ENCODE data around the gene MED16.

MED16 gene, protein sequence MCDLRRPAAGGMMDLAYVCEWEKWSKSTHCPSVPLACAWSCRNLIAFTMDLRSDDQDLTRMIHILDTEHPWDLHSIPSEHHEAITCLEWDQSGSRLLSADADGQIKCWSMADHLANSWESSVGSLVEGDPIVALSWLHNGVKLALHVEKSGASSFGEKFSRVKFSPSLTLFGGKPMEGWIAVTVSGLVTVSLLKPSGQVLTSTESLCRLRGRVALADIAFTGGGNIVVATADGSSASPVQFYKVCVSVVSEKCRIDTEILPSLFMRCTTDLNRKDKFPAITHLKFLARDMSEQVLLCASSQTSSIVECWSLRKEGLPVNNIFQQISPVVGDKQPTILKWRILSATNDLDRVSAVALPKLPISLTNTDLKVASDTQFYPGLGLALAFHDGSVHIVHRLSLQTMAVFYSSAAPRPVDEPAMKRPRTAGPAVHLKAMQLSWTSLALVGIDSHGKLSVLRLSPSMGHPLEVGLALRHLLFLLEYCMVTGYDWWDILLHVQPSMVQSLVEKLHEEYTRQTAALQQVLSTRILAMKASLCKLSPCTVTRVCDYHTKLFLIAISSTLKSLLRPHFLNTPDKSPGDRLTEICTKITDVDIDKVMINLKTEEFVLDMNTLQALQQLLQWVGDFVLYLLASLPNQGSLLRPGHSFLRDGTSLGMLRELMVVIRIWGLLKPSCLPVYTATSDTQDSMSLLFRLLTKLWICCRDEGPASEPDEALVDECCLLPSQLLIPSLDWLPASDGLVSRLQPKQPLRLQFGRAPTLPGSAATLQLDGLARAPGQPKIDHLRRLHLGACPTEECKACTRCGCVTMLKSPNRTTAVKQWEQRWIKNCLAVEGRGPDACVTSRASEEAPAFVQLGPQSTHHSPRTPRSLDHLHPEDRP

DNA sequence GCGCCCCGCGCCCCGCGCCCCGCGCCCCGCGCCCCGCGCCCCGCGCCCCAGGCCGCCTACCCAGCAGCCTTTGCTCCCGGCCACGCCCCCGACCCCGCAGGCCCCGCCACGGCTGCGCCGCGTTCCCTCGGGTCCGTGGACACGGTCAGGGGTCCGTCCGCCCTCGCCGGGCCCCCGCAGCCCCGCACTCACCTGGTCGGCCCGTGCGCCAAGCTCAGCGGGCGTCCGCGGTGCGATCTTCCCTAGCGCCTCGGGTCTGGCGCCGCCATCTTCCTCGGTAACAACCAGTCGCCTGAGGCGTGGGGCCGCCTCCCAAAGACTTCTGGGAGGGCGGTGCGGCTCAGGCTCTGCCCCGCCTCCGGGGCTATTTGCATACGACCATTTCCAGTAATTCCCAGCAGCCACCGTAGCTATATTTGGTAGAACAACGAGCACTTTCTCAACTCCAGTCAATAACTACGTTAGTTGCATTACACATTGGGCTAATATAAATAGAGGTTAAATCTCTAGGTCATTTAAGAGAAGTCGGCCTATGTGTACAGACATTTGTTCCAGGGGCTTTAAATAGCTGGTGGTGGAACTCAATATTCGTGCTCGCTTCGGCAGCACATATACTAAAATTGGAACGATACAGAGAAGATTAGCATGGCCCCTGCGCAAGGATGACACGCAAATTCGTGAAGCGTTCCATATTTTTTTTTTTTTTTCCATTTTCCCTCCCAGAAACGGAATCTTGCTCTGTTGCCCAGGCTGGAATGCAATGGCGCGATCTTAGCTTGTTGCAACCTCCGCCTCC lies at the start of gene MED16, which contains the start of gene RNU6-9:
TSS of gene MED16 (minus strand) at position 294 of the 796 bp plus-strand sequence. CDS start 2,056 bp downstream, outside the sequence.
TSS of gene RNU6-9 (plus strand) at position 591 of the 796 bp plus-strand sequence.
- DNase-seq = peak; percentile 73 to 86

DNA sequence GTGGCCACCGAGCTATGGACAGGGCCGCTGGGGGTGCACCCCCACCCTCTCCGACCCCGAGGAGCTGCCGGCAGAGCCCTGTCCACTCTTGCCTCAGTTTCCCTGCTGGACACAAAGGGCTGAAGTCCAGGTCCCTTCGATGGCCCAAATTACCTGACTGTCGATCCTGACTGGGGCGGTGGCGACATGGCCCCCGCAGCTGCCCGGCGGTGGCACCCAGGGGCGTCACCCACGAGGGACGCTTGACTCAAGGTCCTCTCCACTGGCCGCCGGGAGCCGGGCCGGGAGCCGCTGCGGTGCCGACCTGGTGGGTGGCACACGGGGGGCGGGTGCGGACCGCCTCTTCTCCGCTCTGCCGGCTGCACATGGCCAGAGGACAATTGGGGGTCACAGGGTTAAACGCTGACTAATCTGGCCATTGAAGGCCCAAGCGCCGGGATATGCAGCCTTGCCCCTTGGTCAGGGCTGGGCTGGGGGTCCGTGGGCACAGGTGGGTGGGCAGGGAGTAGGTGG lies 49.2 kb upstream of the MED16 start:
- no peak for DNase-seq

DNA sequence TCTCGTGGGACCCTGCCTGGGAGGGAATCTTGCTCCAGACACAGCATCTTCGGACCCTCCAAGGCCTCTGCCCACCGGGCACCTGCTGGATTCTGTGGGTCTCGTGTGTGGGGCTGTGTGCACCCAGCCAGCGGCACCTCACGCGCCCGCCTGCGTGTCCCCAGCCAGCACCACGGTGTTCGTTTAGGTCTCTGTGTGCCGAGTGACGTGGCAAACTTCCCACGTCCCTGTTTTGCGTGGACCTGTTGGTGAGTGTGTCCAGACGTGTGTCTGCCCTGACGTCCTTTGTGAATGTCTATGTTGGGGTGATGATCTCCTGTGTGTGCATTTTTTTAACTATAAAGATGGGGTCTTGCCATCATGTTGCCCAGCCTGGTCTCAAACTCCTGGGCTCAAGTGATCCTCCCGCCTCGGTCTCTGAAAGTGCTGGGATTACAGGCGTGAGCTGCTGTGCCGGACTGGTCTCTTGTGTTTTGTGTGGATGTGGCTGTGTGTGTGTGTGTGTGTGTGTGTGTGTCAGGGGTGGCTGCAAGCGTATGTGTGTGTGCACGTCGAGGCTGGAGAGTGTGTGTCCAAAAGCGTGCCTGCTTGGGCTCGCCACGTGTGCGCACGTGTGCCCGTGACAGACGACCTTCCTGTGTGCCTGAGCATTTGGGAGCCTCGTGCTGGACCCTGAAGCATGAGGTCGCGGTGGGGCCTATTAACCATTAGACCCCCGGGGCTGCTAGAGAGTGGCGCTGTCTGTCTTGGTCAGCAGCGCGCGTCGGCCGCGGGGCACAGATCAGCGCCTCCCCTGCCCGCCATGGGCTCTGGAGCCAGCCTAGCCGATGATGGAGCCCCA lies 48.5 kb upstream of the MED16 start:
- no peak for DNase-seq

DNA sequence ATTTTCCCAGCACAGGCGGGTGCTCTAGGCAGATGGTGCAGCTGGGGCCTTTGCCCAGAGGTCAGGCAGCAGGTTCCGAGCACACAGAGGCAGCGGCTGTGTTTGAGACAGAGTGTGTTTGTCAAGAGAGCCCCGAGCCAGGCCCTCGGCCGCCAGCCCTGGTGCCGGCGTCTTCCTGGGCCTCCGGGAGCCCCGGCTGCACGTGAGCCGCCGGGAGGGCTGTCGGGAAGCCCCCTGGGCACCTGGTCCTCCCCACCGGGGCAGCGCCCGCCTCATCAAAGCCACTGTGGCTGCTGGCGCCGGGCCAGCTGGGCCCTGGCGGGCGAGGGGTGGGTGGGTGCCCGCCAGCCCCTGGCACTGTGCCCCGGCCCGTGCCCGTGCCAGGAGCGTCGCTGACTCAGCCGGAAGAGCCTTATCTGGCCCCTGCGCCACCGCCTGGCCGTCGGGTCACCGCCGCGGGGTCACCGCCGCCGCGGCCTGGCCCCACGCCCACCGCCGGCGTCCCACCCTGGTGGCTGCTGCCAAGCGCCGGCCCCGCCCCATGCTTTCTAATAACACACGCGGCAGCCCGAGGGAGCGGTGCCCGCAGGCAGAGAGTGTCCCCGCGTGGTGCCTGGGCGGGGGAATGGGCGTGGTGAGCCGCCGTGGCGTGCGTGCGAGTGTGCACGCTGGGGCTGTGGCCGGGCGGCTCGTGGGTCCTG lies 47.8 kb upstream of the MED16 start:
- no peak for DNase-seq

DNA sequence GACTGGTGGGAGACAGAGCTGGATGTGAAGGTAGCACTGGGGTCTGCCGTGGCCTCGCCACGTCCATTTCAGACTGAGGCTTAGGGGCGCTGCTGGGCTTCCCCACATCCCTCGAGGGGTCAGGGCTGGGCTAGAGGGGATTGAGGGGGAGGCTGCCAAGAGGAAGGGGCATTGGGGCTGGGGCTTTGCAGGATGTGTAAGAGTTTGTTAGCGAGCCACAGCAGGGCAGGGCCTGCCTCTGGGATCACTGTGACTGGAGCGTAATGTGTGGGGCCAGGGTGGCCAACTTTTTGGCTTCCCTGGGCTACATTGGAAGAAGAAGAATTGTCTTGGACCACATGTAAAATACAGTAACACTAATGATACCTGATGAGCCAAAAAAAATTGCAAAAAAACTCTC lies 46.9 kb upstream of the MED16 start:
- DNase-seq = no peak

DNA sequence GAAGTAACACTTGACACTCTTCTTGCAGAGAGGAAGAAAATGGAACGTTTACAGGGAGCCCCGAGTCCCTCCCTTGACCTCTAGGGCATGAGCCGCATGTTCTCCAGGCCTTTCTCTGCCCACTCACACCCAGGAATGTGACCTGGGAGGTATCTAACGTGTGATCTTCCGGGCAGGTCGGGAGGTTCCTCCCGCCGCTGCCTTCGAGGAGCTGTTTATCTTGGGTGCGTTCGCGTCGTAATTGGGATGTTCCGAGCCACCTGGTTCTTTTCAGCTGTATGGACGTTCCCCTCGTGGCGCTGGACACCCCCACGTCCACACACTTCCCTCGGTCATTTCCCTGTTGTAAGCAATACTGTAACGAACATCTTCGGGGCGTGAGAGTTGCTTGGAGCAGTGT lies 46.5 kb upstream of the MED16 start:
- DNase-seq = no peak

DNA sequence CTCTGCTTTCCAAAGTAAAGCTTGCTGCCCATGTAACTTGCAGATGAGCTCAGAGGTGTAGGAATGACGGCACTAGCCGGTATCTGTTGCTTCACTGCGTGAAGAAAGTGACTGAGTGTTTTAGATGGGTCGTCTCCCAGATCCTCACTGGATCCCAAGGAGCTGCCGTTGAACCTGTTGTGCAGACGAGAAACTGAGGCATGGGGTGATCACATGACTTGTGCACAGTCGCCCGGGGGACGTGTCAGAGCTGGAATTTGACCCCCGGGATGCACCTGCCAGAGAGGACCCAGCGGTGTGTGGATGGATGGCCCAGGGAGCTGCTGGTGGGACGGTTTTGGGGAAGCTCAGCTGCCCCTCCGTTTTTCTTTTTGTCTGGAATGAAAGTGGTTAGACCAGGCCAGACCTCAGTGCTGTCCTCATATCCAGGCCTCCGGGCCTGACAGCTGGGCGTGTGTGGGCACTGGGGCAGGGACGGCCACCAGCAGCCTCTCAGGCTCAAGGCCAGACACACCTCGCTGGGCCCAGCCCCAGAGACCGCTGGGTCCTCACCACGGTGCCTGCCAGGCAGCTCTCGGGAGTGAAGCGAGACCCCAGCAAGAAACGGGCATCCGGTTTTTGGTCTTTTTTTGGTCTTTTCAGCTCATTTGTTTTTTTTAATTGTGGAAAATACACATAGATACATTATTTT lies 45.4 kb upstream of the MED16 start:
- no peak for DNase-seq

DNA sequence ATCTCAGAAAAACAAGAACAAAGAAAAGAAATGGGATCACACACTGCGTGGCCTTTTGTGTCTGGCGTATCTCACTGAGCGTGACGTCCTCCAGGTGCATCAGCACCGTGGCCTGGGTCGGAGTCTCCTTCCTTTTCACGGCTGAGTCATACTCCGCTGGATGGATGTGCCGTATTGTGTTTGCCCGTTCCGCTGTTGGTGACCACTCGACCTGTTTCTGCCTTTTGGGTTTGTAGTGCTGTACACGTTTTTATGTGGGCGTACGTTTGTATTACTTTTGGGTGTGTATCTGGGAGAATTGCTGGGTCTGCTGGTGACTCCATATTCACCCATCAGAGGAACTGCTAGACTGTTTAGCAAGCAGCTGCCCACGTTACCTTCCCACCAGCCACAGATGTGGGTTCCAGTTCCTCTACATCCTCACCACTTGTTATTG lies 44.3 kb upstream of the MED16 start:
- DNase-seq = no peak

DNA sequence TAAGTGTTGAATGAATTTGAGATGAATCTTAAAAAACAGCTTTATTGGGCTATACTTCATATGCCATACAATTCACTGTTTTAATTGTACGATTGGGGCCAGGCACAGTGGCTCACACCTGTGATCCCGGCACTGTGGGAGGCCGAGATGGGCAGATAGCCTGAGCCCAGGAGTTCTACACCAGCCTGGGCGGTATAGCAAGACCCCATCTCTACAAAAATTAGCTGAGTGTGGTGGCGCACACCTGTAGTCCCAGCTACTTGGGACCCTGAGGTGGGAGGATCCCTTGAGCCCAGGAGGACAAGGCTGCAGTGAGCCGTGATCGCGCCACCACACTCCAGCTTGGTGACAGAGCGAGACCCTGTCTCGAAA lies 43.2 kb upstream of the MED16 start:
- no peak for DNase-seq

DNA sequence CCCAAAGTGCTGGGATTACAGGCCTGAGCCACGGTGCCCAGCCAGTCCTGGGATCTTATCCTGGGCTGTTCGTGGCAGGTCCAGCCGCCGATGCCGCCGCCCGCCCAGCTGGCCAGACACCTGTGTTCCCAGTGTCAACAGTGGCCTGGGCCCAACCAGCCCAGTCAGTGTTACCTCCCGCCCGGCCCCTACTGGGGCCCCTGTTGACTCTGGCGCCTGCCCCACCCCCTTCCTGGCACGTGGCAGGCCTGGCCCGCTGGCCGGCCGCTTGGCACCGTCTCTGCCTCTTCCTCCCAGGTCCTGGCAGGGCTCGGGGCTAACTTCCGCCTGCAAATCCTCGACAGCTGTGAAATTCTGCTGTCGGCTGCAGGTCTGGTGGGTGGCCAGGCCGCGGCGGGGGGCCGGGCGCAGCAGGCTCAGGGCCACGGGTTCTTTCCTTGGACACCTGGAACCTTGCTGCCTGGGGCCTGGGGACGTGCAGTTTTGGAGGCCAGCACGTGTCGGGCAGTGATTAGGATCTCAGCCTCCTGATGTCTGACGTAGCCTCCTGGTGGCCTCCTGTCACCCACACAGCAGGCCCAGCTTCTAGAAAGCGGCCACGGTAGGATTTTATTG lies 42.0 kb upstream of the MED16 start:
- no peak for DNase-seq

DNA sequence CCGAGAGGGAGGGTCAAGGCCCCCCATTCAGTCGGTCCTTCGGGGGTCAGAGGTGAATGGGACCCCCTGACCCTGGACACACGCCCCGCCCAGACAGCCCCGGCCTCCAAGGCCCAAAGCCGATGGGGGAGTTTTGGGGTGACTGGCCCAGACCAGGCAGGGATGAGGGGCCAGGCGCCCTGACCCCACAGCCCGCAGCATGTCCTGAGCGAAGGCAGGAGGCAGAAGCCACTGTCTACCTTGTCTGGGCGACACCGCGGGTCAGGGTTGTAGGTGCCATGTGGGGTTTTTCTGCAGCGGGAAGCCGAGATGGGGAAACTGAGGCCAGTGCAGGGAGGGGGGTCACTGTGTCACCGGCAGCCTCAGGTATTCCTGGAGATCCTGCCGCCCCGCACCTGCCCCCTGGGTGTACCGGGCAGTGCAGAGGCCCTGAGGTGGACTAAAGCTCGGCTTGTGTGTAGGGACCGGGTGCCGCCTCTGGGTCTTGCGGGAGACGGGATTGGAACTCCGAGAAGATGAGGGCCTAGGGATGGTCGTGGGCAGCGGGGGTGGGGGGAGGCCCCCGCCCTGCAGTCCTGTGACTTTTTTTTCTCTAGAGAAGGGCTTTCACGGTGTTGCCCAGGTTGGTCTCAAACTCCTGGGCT lies 41.3 kb upstream of the MED16 start:
- DNase-seq = no peak

DNA sequence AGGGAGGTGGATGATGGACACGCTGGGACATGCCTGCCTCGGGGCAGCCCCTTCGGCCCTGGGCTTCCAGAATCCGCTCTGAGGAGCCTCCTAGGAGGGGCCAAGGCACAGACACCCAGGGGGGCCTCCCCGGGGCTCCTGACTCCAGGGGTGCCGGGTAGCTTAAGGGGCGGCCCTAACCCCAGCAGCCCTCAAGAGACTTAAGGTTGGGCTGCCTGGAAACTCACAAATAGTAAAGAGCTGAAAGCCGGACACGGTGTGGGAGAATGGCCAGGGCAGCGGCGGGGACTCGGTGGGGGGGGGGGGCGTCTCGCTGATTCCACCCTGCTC lies 40.5 kb upstream of the MED16 start:
- no peak for DNase-seq

DNA sequence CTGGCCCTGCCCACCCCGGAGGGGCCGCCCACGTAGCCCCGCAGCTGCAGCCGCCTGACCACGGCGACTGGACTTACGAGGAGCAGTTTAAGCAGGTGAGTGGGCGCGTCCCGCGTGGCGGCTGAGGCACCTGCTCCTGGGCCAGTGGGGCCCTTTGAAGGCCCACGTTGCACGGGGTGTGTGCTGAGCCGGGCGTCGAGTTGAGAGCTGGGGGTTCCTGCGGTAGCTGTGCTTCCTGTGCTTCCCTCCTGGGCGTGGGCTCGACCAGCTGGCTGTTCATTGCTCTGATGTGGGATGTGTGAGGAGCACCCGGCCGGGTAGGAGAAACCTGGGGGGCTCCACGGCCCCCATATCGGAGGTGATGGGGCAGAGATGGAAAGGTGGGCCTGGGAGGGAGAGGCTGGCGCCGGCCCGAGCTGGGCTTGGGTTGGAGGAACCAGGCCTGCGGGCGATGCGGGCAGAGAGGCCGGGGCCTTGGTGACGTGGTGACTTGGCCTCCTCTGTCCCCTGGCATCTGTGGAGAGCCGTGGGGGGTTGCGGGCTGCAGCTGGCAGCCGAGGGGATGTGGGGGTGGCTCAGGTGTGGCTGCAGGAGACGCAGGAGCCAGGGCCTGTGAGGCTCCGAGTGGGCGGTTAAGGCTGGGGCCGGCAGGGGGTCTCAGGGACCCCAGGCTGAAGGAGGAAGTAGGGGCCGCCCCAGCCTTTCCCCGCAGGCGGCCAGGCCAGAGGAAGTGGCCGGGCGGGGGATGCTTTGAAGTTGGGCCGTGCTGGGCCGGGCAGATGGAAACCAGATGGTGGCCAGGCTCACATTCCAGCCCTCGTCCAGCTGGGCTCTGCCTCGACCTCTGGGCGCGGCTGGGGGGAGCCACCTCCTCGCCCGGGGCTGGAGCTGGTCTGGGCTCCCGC lies 39.9 kb upstream of the MED16 start:
- no peak for DNase-seq

DNA sequence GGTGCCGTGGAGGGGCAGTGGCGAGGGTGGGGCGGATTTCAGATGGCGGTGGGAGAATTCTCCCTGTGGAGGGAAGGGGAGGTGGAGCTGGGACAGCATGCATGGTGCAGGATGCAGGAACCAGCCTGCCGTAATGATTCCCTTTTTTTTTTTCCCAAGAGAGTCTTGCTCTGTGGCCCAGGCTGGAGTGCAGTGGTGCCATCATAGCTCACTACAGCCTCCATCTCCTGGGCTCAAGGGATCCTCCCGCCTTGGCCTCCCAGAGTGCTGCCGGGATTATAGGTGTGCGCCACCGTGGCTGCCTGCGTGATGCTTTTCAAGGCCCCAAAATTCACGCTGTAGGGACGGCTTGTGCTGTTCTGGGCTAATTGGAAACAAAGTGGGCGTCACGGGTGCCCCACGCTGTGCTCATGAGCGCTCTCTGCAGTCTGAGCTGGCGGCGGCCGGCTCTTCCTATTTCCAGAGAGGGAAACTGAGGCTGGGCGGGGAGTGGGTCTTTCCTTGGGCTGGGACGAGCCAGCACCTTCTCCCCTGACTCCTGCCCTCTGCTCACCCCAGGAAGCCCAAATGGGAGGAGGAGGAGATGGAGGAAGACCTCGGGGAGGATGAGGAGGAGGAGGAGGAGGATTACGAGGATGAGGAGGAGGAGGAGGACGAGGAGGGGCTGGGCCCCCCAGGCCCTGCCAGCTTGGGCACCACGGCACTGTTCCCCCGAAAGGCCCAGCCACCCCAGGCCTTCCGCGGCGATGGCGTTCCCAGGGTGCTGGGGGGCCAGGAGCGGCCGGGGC lies 39.1 kb upstream of the MED16 start:
- no peak for DNase-seq

DNA sequence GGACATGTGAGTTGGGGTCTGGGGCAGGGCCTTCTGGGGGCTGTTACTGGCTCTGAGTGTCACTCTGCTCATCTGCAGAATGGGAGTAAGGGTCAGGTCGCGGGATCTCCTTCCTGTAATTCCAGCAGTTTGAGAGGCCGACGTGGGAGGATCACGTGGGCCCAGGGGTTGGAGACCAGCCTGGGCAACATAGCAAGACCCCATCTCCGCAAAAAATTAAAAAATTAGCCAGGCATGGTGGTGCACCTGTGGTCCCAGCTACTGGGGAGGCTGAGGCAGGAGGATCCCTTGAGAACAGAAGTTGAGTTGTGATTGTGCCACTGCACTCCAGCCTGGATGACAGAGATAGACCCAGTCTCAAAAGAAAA lies 36.9 kb upstream of the MED16 start:
- DNase-seq = no peak

DNA sequence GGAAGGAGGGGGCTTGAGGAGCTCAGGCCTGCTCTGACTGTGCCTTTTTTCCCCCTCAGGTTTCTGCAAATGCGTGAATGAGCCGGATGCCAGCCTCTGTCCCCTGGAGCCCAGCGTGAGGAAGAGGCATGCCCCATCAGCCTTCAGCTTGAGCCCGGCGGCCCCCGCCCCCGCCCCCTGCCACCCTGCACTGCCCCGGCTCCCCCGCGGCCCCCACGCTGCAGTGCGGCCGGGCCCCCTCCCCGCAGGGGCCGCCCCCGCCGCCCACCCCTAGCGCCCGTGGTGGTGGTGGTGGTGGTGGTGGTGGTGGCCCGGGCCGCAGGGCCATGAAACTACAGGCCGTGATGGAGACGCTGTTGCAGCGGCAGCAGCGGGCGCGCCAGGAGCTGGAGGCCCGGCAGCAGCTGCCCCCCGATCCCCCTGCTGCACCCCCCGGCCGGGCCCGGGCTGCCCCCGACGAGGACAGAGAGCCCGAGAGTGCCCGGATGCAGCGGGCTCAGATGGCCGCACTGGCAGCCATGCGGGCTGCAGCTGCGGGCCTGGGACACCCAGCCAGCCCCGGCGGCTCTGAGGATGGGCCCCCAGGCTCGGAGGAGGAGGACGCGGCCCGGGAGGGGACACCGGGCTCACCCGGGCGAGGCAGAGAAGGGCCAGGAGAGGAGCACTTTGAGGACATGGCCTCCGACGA lies 36.4 kb upstream of the MED16 start:
- DNase-seq = no peak

DNA sequence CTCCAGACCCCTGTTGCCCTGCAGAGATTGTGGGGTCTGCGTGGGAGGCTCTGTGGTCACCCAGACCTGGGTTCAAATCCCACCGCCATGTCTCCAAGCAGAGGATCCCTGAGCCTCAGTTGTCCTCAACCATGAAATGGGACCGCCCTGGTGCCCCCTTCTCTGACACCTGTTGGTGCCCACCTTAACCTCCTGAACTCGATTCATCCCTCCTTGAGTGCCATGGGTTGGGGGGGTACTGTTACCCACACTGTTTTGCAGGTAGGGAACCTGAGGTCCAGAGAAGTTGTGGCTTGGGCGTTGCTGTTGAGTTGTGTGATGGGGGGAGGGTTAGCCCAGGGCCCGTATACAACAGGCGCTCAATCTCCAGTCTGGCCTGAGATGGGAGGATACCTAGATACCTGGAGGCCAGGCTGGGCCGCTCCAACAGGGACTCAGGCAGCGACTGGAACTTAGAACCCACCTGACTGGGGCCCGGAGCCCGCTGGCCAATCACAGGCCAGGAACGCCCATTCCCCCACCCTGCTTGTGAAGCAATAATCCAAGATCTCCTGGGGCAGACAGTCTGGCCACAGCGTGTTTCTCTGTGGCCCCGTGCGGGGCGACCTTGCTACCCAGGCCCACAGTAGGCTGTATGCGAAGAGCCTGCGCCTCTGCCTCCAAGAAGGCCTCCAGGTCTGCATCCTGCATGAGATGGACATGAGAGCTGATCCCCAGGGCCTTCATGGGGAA lies 35.6 kb upstream of the MED16 start:
- no peak for DNase-seq

Data from NCI-H1930 (cell line).